Endothelial cell of umbilical vein (primary cell): ENCODE measurements around the gene CDK6. TPM values are rescaled to one million over a fixed set of nuclear protein-coding genes. Genes with fewer than 3 reads are reported as not detected.

Source experiments
- BruUV-seq: library from RNA; stranded (reverse); fragments of 400-500 nt; replicated peaks from 2 replicates; lab custom pipeline; 2021; lab: Mats Ljungman, UMichigan
- CTCF ChIA-PET: fragments of 300-600, 350-600 bp; sonication (Branson Sonifier 250); formaldehyde crosslinking; loops from one replicate; lab custom pipeline; 2021; ENCODE audit warnings: antibody characterized with exemption, inconsistent platforms; lab: Charles Lee
- POLR2A ChIA-PET: fragments of 300-600, 350-600 bp; sonication (Branson Sonifier 250); formaldehyde crosslinking; loops from one replicate; lab custom pipeline; 2021; ENCODE audit warnings: antibody characterized with exemption, inconsistent platforms; lab: Charles Lee
- DNase-seq: peaks from one replicate; pipeline ENCODE4 v3.0.0-alpha.2; 2011; ENCODE audit warnings: low read depth, low spot score
- FAIRE-seq: peaks from 2 replicates; lab custom pipeline; 2011; peaks lifted over from hg19 to GRCh38; lab: Jason Lieb, UNC
- H2AFZ ChIP-seq: 2 replicates; pipeline ENCODE4 v1.6.0; 2012; ENCODE audit warnings: low read depth, low read length, control low read depth, inconsistent platforms
- H3K27ac ChIP-seq: 2 replicates; pipeline ENCODE4 v1.5.1; 2011; ENCODE audit warnings: low read depth, mild to moderate bottlenecking, control low read depth, low read length, moderate library complexity; ENCODE audit not compliant: insufficient read depth
- H3K27me3 ChIP-seq, 2 experiments: 2 replicates each; pipeline versions ENCODE4 v1.6.0 to v1.6.1; 2011; ENCODE audit warnings: low read length in 2 of 2, mixed read lengths in 1 of 2; ENCODE audit not compliant: control insufficient read depth in 2 of 2, insufficient read depth in 2 of 2
- H3K36me3 ChIP-seq, 2 experiments: 2 replicates in 1 of 2; 3 replicates in 1 of 2; pipeline ENCODE4 v1.5.1; 2011; ENCODE audit warnings: low read length in 2 of 2, mild to moderate bottlenecking in 1 of 2, moderate library complexity in 1 of 2; ENCODE audit not compliant: control insufficient read depth in 2 of 2, insufficient read depth in 2 of 2; ENCODE audit errors: extremely low read depth in 1 of 2
- H3K4me1 ChIP-seq: 3 replicates; pipeline ENCODE4 v1.5.1; 2011; ENCODE audit warnings: mild to moderate bottlenecking, low read length; ENCODE audit not compliant: control insufficient read depth, insufficient read depth; ENCODE audit errors: extremely low read depth
- H3K4me2 ChIP-seq: 2 replicates; pipeline ENCODE4 v1.6.1; 2011; ENCODE audit warnings: low read length, control low read depth, mixed read lengths; ENCODE audit not compliant: insufficient read depth
- H3K4me3 ChIP-seq, 3 experiments: fragments of 200-600 bp in 1 of 3; sonication (generic), shearing (Covaris generic) in 1 of 3; replicated peaks in 1 of 3; 2 replicates each; pipeline ENCODE4 v1.5.1; 2011 to 2016; ENCODE audit warnings: control low read depth in 3 of 3, low read length in 3 of 3, mild to moderate bottlenecking in 2 of 3, inconsistent platforms in 1 of 3, low read depth in 1 of 3, moderate library complexity in 1 of 3; ENCODE audit not compliant: insufficient read depth in 1 of 3
- H3K79me2 ChIP-seq: 2 replicates; pipeline ENCODE4 v1.6.0; 2012; ENCODE audit warnings: low read length, inconsistent platforms; ENCODE audit not compliant: control insufficient read depth, insufficient read depth
- H3K9ac ChIP-seq: replicated peaks from 2 replicates; pipeline ENCODE3; 2011; ENCODE audit warnings: low read length, control low read depth; ENCODE audit not compliant: insufficient read depth; ENCODE audit errors: extremely low read depth
- H3K9me1 ChIP-seq: replicated peaks from 3 replicates; pipeline ENCODE4 v1.6.0; 2011; ENCODE audit warnings: mild to moderate bottlenecking, low read length; ENCODE audit not compliant: control insufficient read depth, insufficient read depth; ENCODE audit errors: extremely low read depth
- H3K9me3 ChIP-seq: replicated peaks from 2 replicates; pipeline ENCODE4 v1.5.1; 2012; ENCODE audit warnings: low read length, inconsistent platforms; ENCODE audit not compliant: control insufficient read depth, insufficient read depth
- H4K20me1 ChIP-seq: replicated peaks from 2 replicates; pipeline ENCODE3; 2011; ENCODE audit warnings: mild to moderate bottlenecking, low read length; ENCODE audit not compliant: control insufficient read depth, insufficient read depth; ENCODE audit errors: extremely low read depth
- CTCF ChIP-seq, 2 donors: IDR thresholded peaks; 1 replicate in 1 of 2; 2 replicates in 1 of 2; pipeline ENCODE4 v1.5.1; 2011; ENCODE audit warnings: low read length in 2 of 2, mild to moderate bottlenecking in 2 of 2, moderate library complexity in 2 of 2, control low read depth in 1 of 2, inconsistent platforms in 1 of 2, low read depth in 1 of 2; ENCODE audit not compliant: insufficient read depth in 1 of 2; ENCODE audit errors: extremely low read depth in 1 of 2
- EZH2 ChIP-seq: IDR thresholded peaks from 2 replicates; pipeline ENCODE4 v1.6.1; 2012; ENCODE audit warnings: borderline replicate concordance, low read depth, mild to moderate bottlenecking, moderate library complexity, low read length, inconsistent platforms; ENCODE audit not compliant: severe bottlenecking
- FOS ChIP-seq: IDR thresholded peaks from 2 replicates; pipeline ENCODE4 v1.6.1; 2011; ENCODE audit warnings: mild to moderate bottlenecking, low read length, moderate library complexity, borderline replicate concordance; ENCODE audit not compliant: insufficient read depth
- GATA2 ChIP-seq: IDR thresholded peaks from 2 replicates; pipeline ENCODE4 v1.7.0; 2011; ENCODE audit warnings: low read depth, mild to moderate bottlenecking, moderate library complexity, mixed read lengths, low read length; ENCODE audit not compliant: insufficient read length, insufficient read depth
- JUN ChIP-seq: IDR thresholded peaks from 2 replicates; pipeline ENCODE4 v1.6.1; 2011; ENCODE audit warnings: borderline replicate concordance, low read depth; ENCODE audit not compliant: insufficient read length, insufficient read depth
- MAX ChIP-seq: IDR thresholded peaks from 2 replicates; pipeline ENCODE4 v1.6.1; 2011; ENCODE audit not compliant: insufficient read depth, insufficient read length
- MYC ChIP-seq: IDR thresholded peaks from one replicate; pipeline ENCODE4 v1.6.1; 2011; ENCODE audit warnings: mild to moderate bottlenecking, low read depth, low read length
- POLR2A ChIP-seq: IDR thresholded peaks from 2 replicates; pipeline ENCODE4 v1.6.1; 2012; ENCODE audit warnings: low read depth, mild to moderate bottlenecking, control low read depth, low read length
- POLR2AphosphoS5 ChIP-seq: IDR thresholded peaks from 2 replicates; pipeline ENCODE4 v1.6.1; 2012; ENCODE audit warnings: low read depth, mild to moderate bottlenecking, control low read depth, low read length, moderate library complexity; ENCODE audit not compliant: insufficient read depth
- dilution Hi-C: fragments of 300-500 bp; cut with MboI; formaldehyde crosslinking; loops from one replicate; pipeline ENCODE4 v1.15.0; 2019; ENCODE audit warnings: low sequenced_read_pairs; ENCODE audit not compliant: extremely low pct_ligation_motif_present
- intact Hi-C: fragments of 100-400 bp; cut with micrococcal nuclease; formaldehyde crosslinking; loops from one replicate; pipeline ENCODE4 v1.10.0; 2022
- polyA plus RNA-seq, 4 experiments: library from polyadenylated mRNA; depleted of rRNA in 3 of 4; stranded (reverse) in 3 of 4; unstranded in 1 of 4; fragments of >200 nt; gene quantifications; 2 replicates each; pipeline versions ENCODE4 v1.2.1 to v1.2.3, GENCODE V29; 2011 to 2012; ENCODE audit warnings: missing spikeins in 1 of 4
- total RNA-seq: library from RNA; stranded (reverse); gene quantifications from 2 replicates; pipeline ENCODE4 v1.2.3, GENCODE V29; 2021

CDK6 gene
- total and polyA plus RNA-seq, 2 donors (not counting 3 experiments of a cell fraction or from before 2014, with no cell fraction given) = 6.0 to 28.2 TPM

- no TSS peak for BruUV-seq
- H3K27me3 ChIP-seq = no peaks in the 10 kb centered on the region
- TF ChIP-seq JUN (no peak), MYC (no peak), GATA2 (no peak), EZH2 (no peak), POLR2A (no peak), POLR2AphosphoS5 (no peak), FOS (no peak), CTCF (IDR thresholded peaks at IDR 0.05; ENCODE audit: extremely low read depth in 1 of 2, insufficient read depth in 1 of 2, low read depth in 1 of 2, low read length in 2 of 2) (no peak), MAX (no peak)
- peaks cover 7% of the 10 kb centered on the region for H3K79me2 ChIP-seq
- intact Hi-C loops (no loop called here), dilution Hi-C loops (no loop called here)
- no peak overlapping the region for H3K4me3 ChIP-seq
- H2AFZ ChIP-seq = no peak overlapping the region
- ChIA-PET POLR2A (no interaction called here), CTCF (no interaction called here)
- no peak for DNase-seq
- no peaks in the 10 kb centered on the region for H3K36me3 ChIP-seq
- H3K4me1 ChIP-seq = peaks cover 20% of the 10 kb centered on the region
- no peak overlapping the region for H3K27ac ChIP-seq
- no peak for FAIRE-seq
- no peak overlapping the region for H3K4me2 ChIP-seq
- H3K9ac ChIP-seq = no peak overlapping the region
- no peaks in the 10 kb centered on the region for H4K20me1 ChIP-seq
- H3K9me3 ChIP-seq = no peaks in the 10 kb centered on the region
- H3K9me1 ChIP-seq = no peaks in the 10 kb centered on the region
These were observed 57.4 kb downstream of the CDK6 start for GRCh38 chr7:92778972-92779371.
